Lower leg skin (tissue), 4 donors: ENCODE measurements around the gene TRABD. TPM values are rescaled to one million over a fixed set of nuclear protein-coding genes. Genes with fewer than 3 reads are reported as not detected.

Experiments
- DNase-seq, 2 donors: peaks; one replicate each; pipeline ENCODE4 v3.0.0-alpha.2; 2019; ENCODE audit warnings: low spot score in 2 of 2
- H3K4me3 ChIP-seq: fragments of 200-600 bp; sonication (generic); 2 replicates; pipeline ENCODE4 v1.5.1; 2017; ENCODE audit warnings: mild to moderate bottlenecking, low read depth; ENCODE audit not compliant: poor library complexity, severe bottlenecking
- POLR2A ChIP-seq, 2 donors: fragments of 450-650 bp; IDR thresholded peaks; one replicate each; pipeline ENCODE4 v1.6.1; 2016 to 2017; ENCODE audit warnings: antibody characterized with exemption in 2 of 2, mild to moderate bottlenecking in 1 of 2, moderate library complexity in 1 of 2
- WGBS, 2 donors: methylation state at CpG; one replicate each; pipeline ENCODE4 v1.1.5; 2018; 5-methylcytosine and 5-hydroxymethylcytosine counted together
- intact Hi-C: fragments of 100-400 bp; cut with DNase I; formaldehyde crosslinking; loops from one replicate; pipeline ENCODE4 v1.15.0; 2023; ENCODE audit warnings: low total_unique reads
- total RNA-seq, 4 donors: library from RNA; depleted of rRNA; stranded (reverse); fragments of >200 nt; gene quantifications; one replicate each; pipeline ENCODE4 v1.1.0, GENCODE V29; 2016
- TF ChIP-seq, protein P1 (sequence below), 3 donors: fragments of 450-650 bp; IDR thresholded peaks; one replicate each; pipeline ENCODE4 v1.5.1; 2016; ENCODE audit warnings: antibody characterized with exemption in 3 of 3, mild to moderate bottlenecking in 3 of 3, moderate library complexity in 2 of 3

Gene TRABD
- total RNA-seq, 4 donors from 2014 or later = 31.5 to 62.7 (median 46.4) TPM

DNA sequence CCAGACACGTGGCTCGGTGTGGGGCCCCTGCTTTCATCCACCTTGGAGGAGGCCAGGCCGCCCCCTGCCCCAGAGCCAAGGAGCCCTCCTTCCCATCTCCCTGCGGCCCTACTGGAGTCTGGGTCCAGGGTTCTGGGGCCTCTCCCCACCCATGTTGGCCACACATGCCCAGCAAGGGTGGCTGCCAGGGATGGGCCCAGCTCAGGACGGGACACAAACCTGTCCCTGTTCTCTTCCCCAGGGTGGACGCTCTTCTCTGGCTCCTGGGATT is 10.6 kb upstream of the TRABD start:
- intact Hi-C loops = no loop called here
- WGBS, 2 donors = 83 to 85% methylated on average over 5 to 6 of the region's 6 CpGs
- no peak for DNase-seq
- H3K4me3 ChIP-seq = no peak overlapping the region
- TF ChIP-seq POLR2A (IDR thresholded peaks at IDR 0.05) = no peak
- TF ChIP-seq, protein P1, sequence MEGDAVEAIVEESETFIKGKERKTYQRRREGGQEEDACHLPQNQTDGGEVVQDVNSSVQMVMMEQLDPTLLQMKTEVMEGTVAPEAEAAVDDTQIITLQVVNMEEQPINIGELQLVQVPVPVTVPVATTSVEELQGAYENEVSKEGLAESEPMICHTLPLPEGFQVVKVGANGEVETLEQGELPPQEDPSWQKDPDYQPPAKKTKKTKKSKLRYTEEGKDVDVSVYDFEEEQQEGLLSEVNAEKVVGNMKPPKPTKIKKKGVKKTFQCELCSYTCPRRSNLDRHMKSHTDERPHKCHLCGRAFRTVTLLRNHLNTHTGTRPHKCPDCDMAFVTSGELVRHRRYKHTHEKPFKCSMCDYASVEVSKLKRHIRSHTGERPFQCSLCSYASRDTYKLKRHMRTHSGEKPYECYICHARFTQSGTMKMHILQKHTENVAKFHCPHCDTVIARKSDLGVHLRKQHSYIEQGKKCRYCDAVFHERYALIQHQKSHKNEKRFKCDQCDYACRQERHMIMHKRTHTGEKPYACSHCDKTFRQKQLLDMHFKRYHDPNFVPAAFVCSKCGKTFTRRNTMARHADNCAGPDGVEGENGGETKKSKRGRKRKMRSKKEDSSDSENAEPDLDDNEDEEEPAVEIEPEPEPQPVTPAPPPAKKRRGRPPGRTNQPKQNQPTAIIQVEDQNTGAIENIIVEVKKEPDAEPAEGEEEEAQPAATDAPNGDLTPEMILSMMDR (IDR thresholded peaks at IDR 0.05) = no peak

- 78 to 81% methylated on average over 25 to 26 of the region's 27 CpGs for WGBS, 2 donors
- TF ChIP-seq, protein P1 (IDR thresholded peaks at IDR 0.05) = no peak
- TF ChIP-seq POLR2A (IDR thresholded peaks at IDR 0.05) = no peak
- intact Hi-C loops = no loop called here
- DNase-seq = no peak
- no peak overlapping the region for H3K4me3 ChIP-seq
Measured at GRCh38 chr22:50175921-50176849, 9.5 kb upstream of the TRABD start.

GRCh38 chr22:50176850-50177536 is 8.7 kb upstream of the TRABD start:
- 95 to 96% methylated on average over 75 to 76 of the region's 76 CpGs for WGBS, 2 donors

GRCh38 chr22:50177537-50178470 is 7.9 kb upstream of the TRABD start:
- no peak overlapping the region for H3K4me3 ChIP-seq
- DNase-seq = no peak
- intact Hi-C loops = no loop called here
- TF ChIP-seq, protein P1 (IDR thresholded peaks at IDR 0.05) = no peak
- no peak for TF ChIP-seq POLR2A (IDR thresholded peaks at IDR 0.05)
- WGBS, 2 donors = 69% methylated on average over 96 to 97 of the region's 98 CpGs

More at GRCh38 chr22:50176850-50177536, 8.7 kb upstream of the TRABD start:
- DNase-seq = no peak
- H3K4me3 ChIP-seq = no peak overlapping the region
- intact Hi-C loops = no loop called here
- TF ChIP-seq POLR2A (IDR thresholded peaks at IDR 0.05) = no peak

- H3K4me3 ChIP-seq = no peak overlapping the region
- no peak for TF ChIP-seq POLR2A (IDR thresholded peaks at IDR 0.05)
- TF ChIP-seq, protein P1 (IDR thresholded peaks at IDR 0.05) = no peak
- WGBS, 2 donors = 54 to 68% methylated on average over 19 to 22 of the region's 22 CpGs
- intact Hi-C loops = no loop called here
- no peak for DNase-seq
Measured at GRCh38 chr22:50178471-50178864, 7.2 kb upstream of the TRABD start.
